SH-SY5Y (cell line): Measurements from ENCODE around the gene FN3KRP.

Experiments used
- GATA2 ChIP-seq: IDR thresholded peaks from 2 replicates; pipeline ENCODE4 v1.6.1; 2011; ENCODE audit warnings: mild to moderate bottlenecking, low read depth, low read length
- GATA3 ChIP-seq: IDR thresholded peaks from 2 replicates; pipeline ENCODE4 v1.6.1; 2011; ENCODE audit warnings: low read depth, mild to moderate bottlenecking, low read length, moderate library complexity

- no peak for TF ChIP-seq GATA2
- no peak for TF ChIP-seq GATA3
Measured at GRCh38 chr17:82697808-82698064, 18.8 kb upstream of the FN3KRP start.
